Uterus (tissue), 2 donors: ENCODE results near the gene NCOR2.

ENCODE experiments used
- CTCF ChIP-seq, 4 experiments: fragments of 200-600 bp in 2 of 4; fragments of 450-650 bp in 2 of 4; sonication (generic) in 2 of 4; IDR thresholded peaks; one replicate each; pipeline ENCODE4 v1.5.1; 2016 to 2019; ENCODE audit warnings: antibody characterized with exemption in 4 of 4, mild to moderate bottlenecking in 2 of 4, moderate library complexity in 1 of 4
- POLR2A ChIP-seq, 2 donors: fragments of 450-650 bp; IDR thresholded peaks; one replicate each; pipeline ENCODE4 v1.6.1; 2016; ENCODE audit warnings: antibody characterized with exemption in 2 of 2, mild to moderate bottlenecking in 1 of 2, moderate library complexity in 1 of 2

DNA sequence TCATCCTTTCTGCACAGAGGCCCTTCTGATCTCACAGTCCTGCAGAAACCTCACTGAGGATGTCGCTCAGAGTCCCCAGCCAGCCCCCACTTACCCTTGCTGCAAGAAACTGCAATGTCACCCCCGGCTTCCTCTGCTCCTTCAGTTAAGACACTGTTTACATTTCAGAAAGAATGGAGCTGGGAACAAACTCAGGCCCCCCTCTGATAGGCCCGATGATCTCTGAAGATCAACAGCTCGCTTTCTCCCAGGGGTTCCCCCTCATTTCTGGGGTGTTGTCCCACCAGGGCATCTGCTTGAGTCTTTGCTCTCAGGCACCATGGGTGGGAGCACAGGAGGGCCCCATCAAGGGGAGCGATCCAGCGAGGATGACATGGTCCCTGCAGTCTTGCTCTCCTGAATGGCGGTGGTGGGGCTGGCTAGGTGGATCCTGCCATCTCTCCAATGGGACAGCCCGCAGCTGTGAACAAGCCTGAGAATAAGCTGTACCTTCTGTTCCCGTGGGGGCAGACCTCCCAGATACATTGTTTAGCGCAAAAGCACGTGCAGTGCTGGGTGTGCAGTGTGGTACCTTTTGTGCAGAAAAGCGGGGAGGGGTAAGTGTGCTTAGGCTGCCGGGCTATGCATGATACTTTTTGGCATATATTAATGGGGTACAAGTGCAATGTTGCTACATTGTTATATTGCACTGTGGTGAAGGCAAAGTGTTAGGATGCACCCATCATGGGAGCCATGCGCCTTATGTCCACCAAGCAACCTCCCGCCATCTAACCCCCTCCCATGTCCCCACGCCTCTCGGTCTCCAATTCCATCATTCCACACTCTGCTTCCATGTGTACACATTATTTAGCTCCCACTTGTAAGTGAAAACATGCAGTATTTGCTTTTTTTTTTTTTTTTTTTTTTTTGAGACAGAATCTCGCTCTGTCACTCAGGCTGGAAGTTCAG lies 6.7 kb upstream of the NCOR2 start:
- TF ChIP-seq CTCF (IDR thresholded peaks at IDR 0.05) (no peak), POLR2A (IDR thresholded peaks at IDR 0.05) (no peak)
